IMR-90 (cell line): ENCODE results near the gene PPDPF.

Experiments used
- BHLHE40 ChIP-seq: fragments of 150-350 bp; IDR thresholded peaks from 2 replicates; pipeline ENCODE4 v1.6.1; 2016; ENCODE audit warnings: mild to moderate bottlenecking, low read depth, low read length
- CEBPB ChIP-seq: IDR thresholded peaks from 2 replicates; pipeline ENCODE4 v1.6.1; 2012; ENCODE audit warnings: low read depth, low read length, improper control_type of control experiment
- CHD1 ChIP-seq: IDR thresholded peaks from 2 replicates; pipeline ENCODE4 v1.6.1; 2012; ENCODE audit warnings: low read depth, low read length, improper control_type of control experiment
- CTCF ChIP-seq: conservative IDR thresholded peaks from 2 replicates; pipeline ENCODE4 v1.5.1; 2012; ENCODE audit warnings: mild to moderate bottlenecking, low read depth, low read length, improper control_type of control experiment
- ELK1 ChIP-seq: fragments of 150-350 bp; IDR thresholded peaks from 2 replicates; pipeline ENCODE4 v1.6.1; 2016; ENCODE audit warnings: low read depth, mild to moderate bottlenecking, low read length, moderate library complexity, borderline replicate concordance
- MAFK ChIP-seq: IDR thresholded peaks from 2 replicates; pipeline ENCODE4 v1.6.1; 2012; ENCODE audit warnings: low read depth, low read length, improper control_type of control experiment
- MAZ ChIP-seq: IDR thresholded peaks from 2 replicates; pipeline ENCODE4 v1.6.1; 2012; ENCODE audit warnings: low read depth, mild to moderate bottlenecking, low read length, improper control_type of control experiment, moderate library complexity, borderline replicate concordance
- MXI1 ChIP-seq: IDR thresholded peaks from 2 replicates; pipeline ENCODE4 v1.6.1; 2012; ENCODE audit warnings: low read depth, mild to moderate bottlenecking, low read length, moderate library complexity, borderline replicate concordance
- NFE2L2 ChIP-seq: fragments of 150-350 bp; IDR thresholded peaks from 2 replicates; pipeline ENCODE4 v1.6.1; 2016; ENCODE audit warnings: low read depth, mild to moderate bottlenecking, low read length
- POLR2A ChIP-seq: IDR thresholded peaks from 2 replicates; pipeline ENCODE4 v1.6.1; 2012; ENCODE audit warnings: mild to moderate bottlenecking, low read depth, low read length
- RAD21 ChIP-seq: IDR thresholded peaks from 2 replicates; pipeline ENCODE4 v1.6.1; 2012; ENCODE audit warnings: low read length, improper control_type of control experiment
- RCOR1 ChIP-seq: IDR thresholded peaks from 2 replicates; pipeline ENCODE4 v1.6.1; 2012; ENCODE audit warnings: mild to moderate bottlenecking, low read length, improper control_type of control experiment; ENCODE audit not compliant: insufficient replicate concordance
- SMC3 ChIP-seq: fragments of 150-350 bp; IDR thresholded peaks from 2 replicates; pipeline ENCODE4 v1.6.1; 2016; ENCODE audit warnings: low read depth, mild to moderate bottlenecking, antibody characterized with exemption, low read length, moderate library complexity
- USF2 ChIP-seq: fragments of 150-350 bp; IDR thresholded peaks from 2 replicates; pipeline ENCODE4 v1.6.1; 2017; ENCODE audit warnings: mild to moderate bottlenecking, antibody characterized with exemption, low read length, low read depth

GRCh38 chr20:63548542-63548941 is 28.0 kb downstream of the PPDPF start:
- no peak for TF ChIP-seq CTCF
- TF ChIP-seq SMC3 = no peak
- TF ChIP-seq POLR2A = no peak
- TF ChIP-seq RAD21 = no peak
- no peak for TF ChIP-seq NFE2L2
- no peak for TF ChIP-seq USF2
- no peak for TF ChIP-seq RCOR1
- TF ChIP-seq MAZ = no peak
- no peak for TF ChIP-seq MAFK
- TF ChIP-seq CEBPB = no peak
- TF ChIP-seq CHD1 = no peak
- TF ChIP-seq MXI1 = no peak
- TF ChIP-seq ELK1 = no peak
- TF ChIP-seq BHLHE40 = no peak
